GM18508 (cell line): ENCODE data around the gene EED.

Source experiments
- ATAC-seq: cut with Tn5 transposase; IDR thresholded peaks from one replicate; pipeline ENCODE4 v1.9.1; 2021; ENCODE audit warnings: moderate number of reproducible peaks; ENCODE audit not compliant: insufficient read depth, unreplicated experiment

The EED gene, protein sequence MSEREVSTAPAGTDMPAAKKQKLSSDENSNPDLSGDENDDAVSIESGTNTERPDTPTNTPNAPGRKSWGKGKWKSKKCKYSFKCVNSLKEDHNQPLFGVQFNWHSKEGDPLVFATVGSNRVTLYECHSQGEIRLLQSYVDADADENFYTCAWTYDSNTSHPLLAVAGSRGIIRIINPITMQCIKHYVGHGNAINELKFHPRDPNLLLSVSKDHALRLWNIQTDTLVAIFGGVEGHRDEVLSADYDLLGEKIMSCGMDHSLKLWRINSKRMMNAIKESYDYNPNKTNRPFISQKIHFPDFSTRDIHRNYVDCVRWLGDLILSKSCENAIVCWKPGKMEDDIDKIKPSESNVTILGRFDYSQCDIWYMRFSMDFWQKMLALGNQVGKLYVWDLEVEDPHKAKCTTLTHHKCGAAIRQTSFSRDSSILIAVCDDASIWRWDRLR

GRCh38 chr11:86244522-86245368, at the start of gene EED:
Gene EED (plus strand): TSS chr11:86244753. CDS start chr11:86245230, 477 bp downstream.
- peak; percentile 35 for ATAC-seq

DNA sequence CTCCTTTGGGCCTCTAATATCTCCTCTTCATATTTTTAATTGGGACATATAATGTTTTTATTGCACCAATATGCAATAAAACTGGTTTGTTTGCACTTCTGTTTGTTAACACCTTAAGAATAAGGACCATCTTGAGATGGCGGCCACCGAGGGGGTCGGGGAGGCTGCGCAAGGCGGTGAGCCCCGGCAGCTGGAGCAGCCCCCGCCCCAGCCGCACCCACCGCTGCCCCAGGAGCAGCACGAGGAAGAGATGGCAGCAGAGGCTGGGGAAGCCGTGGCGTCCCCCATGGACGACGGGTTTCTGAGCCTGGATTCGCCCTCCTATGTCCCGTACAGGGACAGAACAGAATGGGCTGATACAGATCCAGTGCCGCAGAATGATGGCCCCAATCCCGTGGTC, 49.6 kb upstream of the EED start:
- no peak for ATAC-seq

DNA sequence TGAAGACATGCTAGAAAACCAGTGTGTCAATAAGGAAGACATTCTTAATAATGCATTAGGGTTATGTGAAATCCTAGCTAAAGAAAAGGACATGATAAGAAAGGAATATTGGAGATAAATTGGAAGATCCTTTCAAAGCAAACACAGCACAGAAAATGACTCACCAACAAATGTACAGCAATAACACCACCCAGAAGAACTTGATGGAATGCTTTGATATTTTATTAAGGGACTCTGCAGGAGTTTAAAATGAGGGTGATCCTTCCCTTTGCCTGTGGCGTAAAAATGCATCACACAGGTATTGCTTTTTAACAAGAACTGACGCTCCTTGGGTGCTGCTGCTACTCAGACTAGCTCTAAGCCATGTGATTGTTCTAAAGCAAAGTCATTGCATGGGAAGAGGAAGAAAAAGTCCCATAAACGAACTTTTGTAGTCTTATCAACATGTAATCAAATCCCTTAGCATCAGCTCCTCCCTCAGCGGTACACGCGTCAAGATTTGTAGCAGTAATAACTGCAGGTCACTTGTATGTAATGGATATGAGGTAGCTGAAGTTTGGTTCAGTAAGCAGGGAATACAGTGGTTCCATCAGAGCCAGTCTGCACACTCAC, 48.4 kb upstream of the EED start:
- ATAC-seq = no peak

GRCh38 chr11:86196913-86197312, 47.6 kb upstream of the EED start:
- no peak for ATAC-seq

DNA sequence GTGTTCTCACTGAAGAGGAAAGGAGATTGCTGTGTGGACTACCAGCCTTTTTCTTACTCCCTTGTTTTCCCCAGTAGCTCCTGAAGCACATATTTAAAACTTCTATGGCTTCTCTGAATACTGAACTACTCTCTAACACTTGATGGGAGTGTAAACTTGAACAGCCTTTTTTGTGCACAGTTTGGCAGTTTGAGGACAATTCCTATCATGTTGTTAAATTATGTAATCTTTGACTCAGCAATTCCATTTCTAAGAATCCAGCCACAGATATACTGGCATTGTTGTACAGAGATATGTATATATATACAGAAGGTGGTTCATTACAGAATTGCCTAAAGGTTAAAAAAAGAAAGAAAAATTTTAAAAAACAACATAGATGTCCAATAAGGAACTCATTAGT, 47.1 kb upstream of the EED start:
- ATAC-seq = no peak

DNA sequence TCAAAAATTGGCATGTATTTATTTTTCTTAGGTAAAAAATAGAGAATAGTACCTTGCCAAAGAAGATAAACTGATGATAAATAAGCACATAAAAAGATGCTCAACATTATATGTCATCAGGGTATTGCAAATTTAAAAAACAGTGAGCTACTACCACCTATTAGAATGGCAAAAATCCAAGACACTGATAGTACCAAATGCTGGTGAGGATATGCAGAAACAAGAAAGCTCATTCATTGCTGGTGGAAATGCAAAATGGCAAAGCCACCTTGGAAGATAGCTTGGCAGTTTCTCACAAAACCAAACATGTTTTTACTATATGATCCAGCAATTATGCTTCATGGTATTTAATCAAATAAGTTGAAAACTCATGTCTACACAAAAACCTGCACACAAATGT, 46.4 kb upstream of the EED start:
- no peak for ATAC-seq

DNA sequence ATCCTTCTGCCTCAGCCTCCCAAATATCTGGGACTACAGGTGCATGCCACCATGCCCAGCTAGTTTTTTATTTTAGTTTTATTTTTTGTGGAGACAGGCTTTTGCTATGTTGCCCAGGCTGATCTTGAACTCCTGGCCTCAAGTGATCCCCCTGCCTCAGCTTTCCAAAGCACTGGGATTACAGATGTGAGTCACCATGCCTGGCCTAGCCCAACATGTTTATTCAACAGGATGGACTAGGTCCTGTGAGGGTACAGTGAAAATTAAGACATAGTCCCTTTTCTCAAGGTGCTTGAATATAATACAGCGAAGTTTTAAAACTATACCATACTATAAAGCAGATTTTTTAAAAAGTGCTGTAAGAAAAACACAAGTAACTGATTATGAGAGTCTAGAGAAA, 45.2 kb upstream of the EED start:
- ATAC-seq = no peak

GRCh38 chr11:86201371-86201884, 43.1 kb upstream of the EED start:
- ATAC-seq = no peak

- ATAC-seq = no peak
Observed at GRCh38 chr11:86202013-86202336, 42.6 kb upstream of the EED start.

DNA sequence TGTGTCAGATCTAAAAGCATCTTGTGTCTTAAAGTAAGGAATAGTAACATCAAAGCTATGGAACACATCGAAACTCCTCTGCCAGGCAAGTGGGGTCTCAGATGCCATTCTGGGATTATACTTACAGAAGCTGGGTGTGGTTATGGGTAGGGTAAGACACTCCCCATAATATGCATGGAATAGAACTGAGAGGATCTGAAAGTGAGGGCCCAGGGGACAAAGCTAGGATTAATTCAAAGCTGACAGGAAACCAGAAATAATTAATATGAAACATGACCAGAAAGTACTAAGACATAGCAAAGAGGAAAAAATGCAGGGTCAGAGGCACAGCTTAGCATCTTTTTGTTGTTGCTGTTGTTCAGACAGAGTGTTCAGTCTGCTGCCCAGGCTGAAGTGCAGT, 40.2 kb upstream of the EED start:
- no peak for ATAC-seq

DNA sequence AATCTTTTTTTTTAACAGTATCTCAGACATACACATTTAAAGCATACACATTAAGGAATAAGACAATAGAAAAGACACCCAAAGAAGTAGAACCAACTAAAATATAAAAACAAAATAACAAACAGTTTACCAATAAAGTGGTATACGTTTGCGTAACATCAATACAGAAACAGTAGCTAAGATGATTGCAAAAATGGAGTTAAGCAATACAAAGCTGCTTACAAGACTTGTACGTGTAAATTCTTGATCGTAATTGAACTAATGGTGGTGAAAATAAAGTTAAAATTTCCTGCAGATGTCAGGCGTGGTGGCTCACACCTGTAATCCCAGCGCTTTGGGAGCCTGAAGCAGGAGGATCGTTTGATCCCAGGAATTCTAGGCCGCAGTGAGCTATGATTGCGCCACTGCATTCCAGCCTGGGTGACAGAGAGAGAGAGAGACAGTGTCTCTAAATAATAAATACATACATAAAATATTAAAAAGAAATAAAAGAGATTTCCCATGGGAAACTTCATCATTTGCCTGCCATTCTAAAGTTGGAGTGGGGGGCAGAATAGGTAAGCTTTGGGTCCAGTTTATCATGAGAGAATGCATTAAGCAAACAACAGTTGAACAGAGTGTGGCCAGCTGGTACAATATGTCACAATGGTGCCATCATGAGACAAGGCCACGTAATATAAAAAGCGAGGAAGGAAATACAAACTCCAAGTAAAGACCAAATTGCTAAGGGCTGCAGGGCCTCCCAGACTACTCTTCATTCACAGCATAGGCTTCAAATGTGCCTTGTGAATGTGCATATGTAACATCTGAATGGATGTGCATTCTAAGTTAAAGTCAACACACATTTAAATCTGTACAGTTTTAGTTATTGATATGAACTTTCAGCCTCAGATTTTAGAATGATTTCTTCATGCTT, 38.9 kb upstream of the EED start:
- ATAC-seq = no peak

- ATAC-seq = no peak
Observed at GRCh38 chr11:86206337-86206695, 38.2 kb upstream of the EED start.

DNA sequence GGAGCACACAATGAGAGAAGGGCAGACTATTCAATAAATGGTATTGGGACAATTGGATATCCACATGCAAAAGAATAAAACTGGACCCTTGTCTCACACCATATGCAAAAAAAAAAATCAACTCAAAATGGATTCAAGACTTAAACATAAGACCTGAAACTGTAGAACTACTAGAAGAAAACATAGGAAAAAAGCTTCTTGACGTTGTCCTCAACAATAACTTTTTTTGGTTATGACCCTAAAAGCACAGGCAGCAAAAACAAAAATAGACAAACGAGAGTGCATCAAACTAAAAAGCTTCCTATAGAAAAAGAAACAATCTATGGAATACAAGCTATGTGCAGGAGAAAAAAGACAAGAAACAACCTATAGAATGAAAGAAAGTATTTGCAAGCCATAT, 37.1 kb upstream of the EED start:
- ATAC-seq = no peak

DNA sequence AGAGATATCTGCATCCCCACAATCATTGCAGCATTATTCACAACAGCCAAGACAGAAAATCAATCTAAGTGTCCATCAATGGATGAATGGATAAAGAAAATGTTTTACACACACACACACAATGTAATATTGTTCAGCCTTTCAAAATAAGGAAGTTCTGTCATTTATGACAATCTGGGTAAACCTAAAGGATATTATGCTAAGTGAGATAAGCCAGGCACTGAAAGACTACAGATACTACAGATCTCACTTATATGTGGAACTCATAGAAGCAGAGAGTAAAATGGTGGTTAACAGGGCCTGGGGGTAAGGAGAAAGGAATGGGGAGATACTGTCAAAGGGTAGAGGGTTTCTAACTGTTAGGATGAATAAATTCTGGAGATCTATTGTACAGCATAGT, 36.0 kb upstream of the EED start:
- ATAC-seq = no peak

DNA sequence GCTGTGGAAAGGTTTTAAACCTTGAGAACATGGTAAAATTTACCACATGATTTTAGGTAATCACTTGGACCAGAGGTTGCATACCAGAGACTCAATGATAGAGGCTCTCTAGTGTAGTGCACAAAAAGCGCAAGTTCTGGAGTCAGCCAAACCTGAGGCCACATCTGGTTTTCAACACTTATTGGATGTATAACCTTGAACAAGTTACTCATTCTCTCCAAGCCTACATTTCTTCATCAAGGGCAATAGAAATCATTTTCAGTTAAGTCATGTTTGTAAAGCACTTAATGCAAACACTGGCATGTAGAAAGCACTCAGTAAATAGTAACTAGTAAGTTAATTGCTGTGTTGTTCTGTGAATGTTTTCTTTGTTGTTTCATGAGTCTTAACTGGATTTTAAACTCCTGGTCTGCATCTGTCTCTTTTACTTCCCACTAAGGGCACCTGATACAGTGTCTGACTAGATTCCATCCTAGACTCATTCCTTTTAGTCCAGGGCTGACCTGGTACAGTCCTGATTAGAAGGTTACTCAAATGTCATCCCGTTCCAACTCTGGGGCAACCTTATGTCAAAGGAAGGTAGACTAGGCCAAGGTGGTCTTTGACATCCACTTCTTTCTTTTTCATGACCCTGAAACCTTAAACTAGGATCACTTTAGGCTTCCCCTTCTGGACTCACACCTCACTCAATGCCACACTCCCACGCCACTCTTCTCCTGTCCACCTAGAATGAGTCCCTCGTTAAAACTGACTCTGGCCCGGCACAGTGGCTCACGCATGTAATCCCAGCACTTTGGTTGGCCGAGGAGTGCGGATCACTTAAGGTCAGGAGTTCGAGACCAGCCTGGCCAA, 34.5 kb upstream of the EED start:
- ATAC-seq = no peak

DNA sequence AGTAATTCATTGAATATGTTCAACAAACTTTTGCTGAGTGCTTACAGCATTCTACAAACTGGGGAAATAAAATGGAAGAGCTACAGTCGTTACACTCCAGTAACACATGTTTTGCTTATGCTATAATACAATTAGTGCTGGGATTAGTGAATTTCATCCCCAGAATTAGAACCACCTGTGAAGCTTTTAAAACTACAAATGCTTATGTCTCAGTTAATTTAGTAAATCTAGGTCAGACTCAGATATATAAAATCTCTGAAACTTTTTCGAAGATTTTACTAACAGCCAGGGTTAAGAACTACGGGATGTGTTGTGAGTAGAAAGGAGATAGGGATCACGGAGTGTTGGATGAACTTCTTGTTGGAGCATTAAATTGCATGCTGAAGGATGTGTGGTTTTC, 33.7 kb upstream of the EED start:
- no peak for ATAC-seq

- ATAC-seq = no peak
Observed at GRCh38 chr11:86211619-86212018, 32.9 kb upstream of the EED start.

DNA sequence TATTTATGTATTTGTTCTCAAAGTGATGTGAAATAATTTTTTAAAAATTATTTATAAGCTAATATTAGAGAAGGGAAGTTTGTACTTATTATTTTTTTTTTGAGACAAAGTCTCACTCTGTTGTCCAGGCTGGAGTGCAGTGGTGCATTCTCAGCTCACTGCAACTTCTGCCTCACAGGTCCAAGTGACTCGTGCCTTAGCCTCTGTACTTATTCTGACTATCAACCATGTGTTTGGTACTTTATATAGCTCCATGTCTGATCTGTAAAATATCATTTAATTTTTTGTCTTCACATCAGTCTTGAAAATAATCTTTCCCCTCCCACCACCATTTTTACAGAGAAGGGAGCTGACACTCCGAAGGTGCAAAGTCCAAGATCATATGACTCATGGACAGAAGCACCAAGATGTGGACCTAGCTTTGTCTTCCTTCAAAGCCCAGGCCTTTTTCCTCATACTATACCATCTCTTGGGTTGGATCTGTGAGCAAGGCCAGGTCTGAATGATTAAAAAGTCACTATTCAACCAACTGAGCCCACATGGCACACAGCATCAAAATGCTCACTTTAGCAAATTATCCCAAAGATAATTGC, 32.4 kb upstream of the EED start:
- ATAC-seq = no peak

- ATAC-seq = peak; percentile 43
Observed at GRCh38 chr11:86214710-86215109, 29.8 kb upstream of the EED start.
